Activated CD4-positive, alpha-beta T cell treated with anti-CD3 and anti-CD28 coated beads, Interleukin-2, amount 10 ng/mL, durations not matched to agents 24 days and 14 days (primary cell): ENCODE data around the gene PSMC3. TPM values are rescaled to one million over a fixed set of nuclear protein-coding genes. Genes with fewer than 3 reads are reported as not detected.

Experiments
- DNase-seq: peaks from one replicate; pipeline ENCODE4 v3.0.0; 2022
- H3K27ac Mint-ChIP-seq: one replicate; pipeline ENCODE4 v1.8.0; 2022; ENCODE audit warnings: mild to moderate bottlenecking, mixed read lengths
- H3K27me3 Mint-ChIP-seq: one replicate; pipeline ENCODE4 v1.8.0; 2022; ENCODE audit warnings: mixed read lengths
- H3K36me3 Mint-ChIP-seq: one replicate; pipeline ENCODE4 v1.8.0; 2022; ENCODE audit warnings: low read depth, mild to moderate bottlenecking, mixed read lengths
- H3K4me1 Mint-ChIP-seq: one replicate; pipeline ENCODE4 v1.8.0; 2021; ENCODE audit warnings: mixed read lengths
- H3K4me3 Mint-ChIP-seq: one replicate; pipeline ENCODE4 v1.8.0; 2022; ENCODE audit warnings: mild to moderate bottlenecking, moderate library complexity, mixed read lengths
- H3K9me3 Mint-ChIP-seq: one replicate; pipeline ENCODE4 v1.8.0; 2021; ENCODE audit warnings: mixed read lengths
- intact Hi-C: fragments of 100-400 bp; cut with micrococcal nuclease; formaldehyde crosslinking; loops from one replicate; pipeline ENCODE4 v1.15.1; 2023
- total RNA-seq: library from RNA; stranded (reverse); gene quantifications from 2 replicates; pipeline ENCODE4 v1.2.3, GENCODE V29; 2022

Gene PSMC3
- total RNA-seq, 1 donor from 2014 or later: 234 TPM

DNA sequence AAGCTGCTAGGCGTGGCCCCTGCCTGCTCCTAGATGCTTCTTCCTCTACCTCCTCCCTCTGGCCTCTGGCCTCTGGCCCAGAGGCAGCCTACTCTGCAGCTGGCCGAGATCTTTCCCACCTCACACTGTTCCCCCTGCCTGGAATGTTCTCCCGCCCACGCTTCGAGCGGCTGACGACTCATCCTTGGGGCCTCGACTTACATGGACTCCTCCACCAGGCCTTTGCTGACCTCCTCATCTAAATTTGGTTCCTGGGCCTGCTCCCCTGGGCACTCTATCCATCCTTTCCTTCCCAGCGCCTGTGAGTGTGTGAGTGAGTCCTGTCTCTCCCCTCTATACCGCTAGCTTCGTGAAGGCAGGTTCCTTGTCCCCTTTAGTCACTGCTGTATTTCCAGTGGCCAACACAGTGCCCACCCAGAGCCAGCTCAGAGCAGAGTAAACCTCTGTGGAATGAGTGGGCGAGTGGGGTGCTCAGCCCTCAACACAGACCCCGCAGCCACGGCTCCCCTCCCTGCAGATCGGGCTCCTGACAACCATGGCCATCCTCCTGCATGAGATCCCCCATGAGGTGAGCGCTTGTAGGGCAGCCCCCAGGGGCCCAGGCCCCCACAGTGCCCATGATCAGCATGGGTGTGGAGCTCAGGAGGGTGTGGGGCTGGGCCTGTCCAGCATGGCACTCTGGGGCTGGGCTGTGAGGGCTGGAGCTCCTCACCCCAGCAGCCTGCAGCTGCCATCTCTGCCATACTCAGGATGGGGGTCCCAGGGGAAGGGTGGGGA lies 12.1 kb downstream of the PSMC3 start:
- Mint-ChIP-seq H3K4me3 (no peak overlapping the region), H3K27ac (peak overlapping the region; percentile 38), H3K9me3 (no peaks in the 10 kb centered on the region), H3K36me3 (peaks cover 31% of the 10 kb centered on the region), H3K4me1 (peaks cover 2% of the 10 kb centered on the region), H3K27me3 (no peaks in the 10 kb centered on the region)
- intact Hi-C loops: no loop called here
- no peak for DNase-seq

DNA sequence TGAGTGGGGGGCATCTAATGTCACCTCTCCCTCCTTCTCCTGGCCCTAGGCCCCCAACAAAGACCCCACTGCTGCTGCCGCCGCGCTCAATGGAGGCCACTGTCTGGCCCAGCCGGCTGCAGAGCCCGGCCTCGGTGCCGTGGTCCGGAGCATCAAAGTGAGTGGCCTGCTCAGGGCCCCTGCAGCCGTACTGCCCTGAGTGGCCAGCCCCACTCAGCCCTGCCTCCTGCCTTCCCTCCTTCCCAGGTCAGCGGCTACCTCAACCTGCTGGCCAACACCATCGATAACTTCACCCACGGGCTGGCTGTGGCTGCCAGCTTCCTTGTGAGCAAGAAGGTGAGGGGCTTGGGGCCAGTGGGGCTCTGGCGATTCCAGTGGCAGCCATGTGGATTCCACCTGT lies 12.9 kb downstream of the PSMC3 start:
- no peaks in the 10 kb centered on the region for H3K27me3 Mint-ChIP-seq
- DNase-seq: no peak
- H3K27ac Mint-ChIP-seq: no peak overlapping the region
- intact Hi-C loops: no loop called here
- no peaks in the 10 kb centered on the region for H3K9me3 Mint-ChIP-seq
- peaks cover 6% of the 10 kb centered on the region for H3K4me1 Mint-ChIP-seq
- H3K36me3 Mint-ChIP-seq: peaks cover 27% of the 10 kb centered on the region
- no peak overlapping the region for H3K4me3 Mint-ChIP-seq

DNA sequence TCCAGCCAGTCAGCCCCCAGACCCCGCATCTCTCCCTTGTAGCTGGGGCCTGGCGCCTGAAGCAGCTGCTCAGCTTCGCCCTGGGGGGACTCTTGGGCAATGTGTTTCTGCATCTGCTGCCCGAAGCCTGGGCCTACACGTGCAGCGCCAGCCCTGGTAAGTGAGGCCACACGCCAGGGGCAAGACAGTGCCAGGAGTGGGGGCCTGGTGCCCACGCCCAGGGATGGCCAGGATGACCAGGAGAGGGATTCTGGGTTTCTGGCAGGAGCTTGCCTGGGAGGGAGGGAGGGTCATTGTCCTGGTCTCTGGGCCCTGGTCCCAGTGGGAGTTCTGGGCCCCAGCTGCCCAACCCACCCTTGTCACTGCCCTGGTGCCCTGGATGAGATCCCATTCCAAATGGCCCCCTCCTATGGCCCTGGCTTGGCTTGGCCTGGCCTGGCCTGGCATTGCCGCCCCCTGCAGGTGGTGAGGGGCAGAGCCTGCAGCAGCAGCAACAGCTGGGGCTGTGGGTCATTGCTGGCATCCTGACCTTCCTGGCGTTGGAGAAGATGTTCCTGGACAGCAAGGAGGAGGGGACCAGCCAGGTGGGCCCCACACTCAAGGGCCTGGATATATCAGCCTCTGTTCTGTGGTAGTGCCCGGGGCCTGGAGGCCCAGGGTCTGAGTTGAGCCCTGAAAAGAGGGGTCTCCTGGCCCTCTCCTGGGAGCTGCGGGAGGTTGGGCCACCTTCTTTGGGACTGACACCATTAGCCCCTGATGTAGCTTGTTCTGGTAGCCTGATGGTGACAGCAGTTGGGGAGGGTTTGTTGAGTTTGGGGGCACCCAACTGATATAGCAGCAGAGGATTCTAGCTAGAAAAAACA lies 14.1 kb downstream of the PSMC3 start:
- DNase-seq: peak; percentile 90
- Mint-ChIP-seq H3K36me3 (peaks cover 19% of the 10 kb centered on the region), H3K27me3 (no peaks in the 10 kb centered on the region), H3K9me3 (no peaks in the 10 kb centered on the region), H3K27ac (no peak overlapping the region), H3K4me3 (no peak overlapping the region), H3K4me1 (peaks cover 13% of the 10 kb centered on the region)
- intact Hi-C loops: no loop called here

DNA sequence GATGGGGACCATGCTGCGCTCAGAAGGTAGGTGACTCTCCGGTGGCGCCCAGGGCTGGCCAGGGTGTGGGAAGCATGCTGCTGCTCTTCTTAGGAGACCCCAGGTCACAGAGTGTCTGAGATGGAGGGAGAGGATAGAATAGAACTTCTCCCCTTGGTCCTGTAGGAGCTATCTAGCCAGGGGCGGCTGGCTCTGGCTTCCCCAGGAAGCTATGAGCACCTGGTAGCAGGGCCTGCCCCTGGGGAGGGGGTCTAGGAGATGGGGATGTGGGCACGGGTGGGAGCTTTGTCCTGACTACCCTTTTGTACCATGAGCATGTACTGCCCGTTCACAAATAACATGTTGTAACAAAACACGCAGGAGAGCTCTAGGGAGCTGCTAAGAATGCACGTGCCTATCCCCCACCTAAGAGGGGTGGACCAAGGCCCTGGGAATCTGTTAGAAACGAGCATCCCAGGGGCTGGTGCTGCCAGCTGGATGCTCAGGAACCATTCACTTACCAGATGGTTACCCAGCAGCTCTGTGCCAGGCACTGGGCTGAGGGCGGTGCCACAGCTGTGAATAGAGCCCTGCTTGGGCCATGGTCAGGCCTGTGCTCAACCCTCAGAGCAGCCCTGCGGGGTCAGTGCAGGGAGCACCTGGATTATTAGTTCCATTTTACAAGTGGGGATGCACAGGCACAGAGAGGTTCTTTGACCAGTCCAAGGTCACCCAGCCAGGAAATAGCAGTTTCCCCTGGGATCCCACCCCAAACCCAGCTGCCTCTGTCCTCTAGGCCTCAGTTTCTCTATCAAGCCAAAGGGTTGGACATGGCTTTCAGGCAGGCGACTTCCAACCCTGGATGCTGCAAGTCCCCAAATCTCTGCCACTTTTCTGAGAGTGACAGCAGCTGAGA lies 15.6 kb downstream of the PSMC3 start:
- H3K27me3 Mint-ChIP-seq: no peaks in the 10 kb centered on the region
- H3K9me3 Mint-ChIP-seq: no peaks in the 10 kb centered on the region
- intact Hi-C loops: no loop called here
- H3K36me3 Mint-ChIP-seq: peaks cover 16% of the 10 kb centered on the region
- H3K4me1 Mint-ChIP-seq: peaks cover 17% of the 10 kb centered on the region
- no peak for DNase-seq
- H3K27ac Mint-ChIP-seq: peak overlapping the region; percentile 40
- no peak overlapping the region for H3K4me3 Mint-ChIP-seq

DNA sequence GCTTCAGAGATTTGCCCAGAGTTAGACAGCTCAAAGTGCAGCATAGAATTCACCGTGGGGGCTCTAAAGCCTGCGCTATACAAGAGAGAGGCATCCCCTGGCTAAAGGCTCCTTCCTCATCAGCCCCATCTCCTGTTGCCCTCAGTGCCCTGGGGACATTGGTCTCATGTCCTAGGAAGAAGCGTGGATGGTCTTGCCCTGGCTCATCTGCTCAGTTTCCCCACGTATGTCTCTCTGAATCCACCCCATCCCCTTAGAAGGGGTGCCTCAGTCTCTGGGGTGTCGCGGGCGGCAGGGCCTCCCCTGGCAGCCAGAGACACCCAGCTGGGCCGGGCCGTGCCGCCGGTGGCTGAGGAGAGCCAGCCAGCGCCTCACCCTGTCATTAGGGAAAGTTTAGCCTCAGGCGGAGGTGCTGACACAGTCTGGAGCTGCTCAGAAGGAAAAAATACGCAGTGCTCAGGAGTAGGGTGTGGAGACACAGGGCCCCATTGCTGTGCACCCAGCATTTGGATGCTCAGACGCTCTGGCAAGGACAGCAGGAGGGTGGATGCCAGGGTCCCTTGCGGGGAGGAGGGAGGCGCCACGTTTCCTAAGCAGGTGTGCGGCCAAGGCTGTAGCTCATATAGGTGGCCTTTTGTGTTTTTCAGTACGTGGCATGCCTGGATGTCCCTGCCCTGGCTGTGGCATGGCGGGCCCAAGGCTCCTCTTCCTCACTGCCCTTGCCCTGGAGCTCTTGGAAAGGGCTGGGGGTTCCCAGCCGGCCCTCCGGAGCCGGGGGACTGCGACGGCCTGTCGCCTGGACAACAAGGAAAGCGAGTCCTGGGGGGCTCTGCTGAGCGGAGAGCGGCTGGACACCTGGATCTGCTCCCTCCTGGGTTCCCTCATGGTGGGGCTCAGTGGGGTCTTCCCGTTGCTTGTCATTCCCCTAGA lies 16.5 kb downstream of the PSMC3 start:
- Mint-ChIP-seq H3K4me1 (peaks cover 19% of the 10 kb centered on the region), H3K27ac (peak overlapping the region; percentile 97), H3K9me3 (no peaks in the 10 kb centered on the region), H3K36me3 (peaks cover 12% of the 10 kb centered on the region), H3K4me3 (peak overlapping the region; percentile 97), H3K27me3 (no peaks in the 10 kb centered on the region)
- DNase-seq: no peak
- intact Hi-C loops: no loop called here

DNA sequence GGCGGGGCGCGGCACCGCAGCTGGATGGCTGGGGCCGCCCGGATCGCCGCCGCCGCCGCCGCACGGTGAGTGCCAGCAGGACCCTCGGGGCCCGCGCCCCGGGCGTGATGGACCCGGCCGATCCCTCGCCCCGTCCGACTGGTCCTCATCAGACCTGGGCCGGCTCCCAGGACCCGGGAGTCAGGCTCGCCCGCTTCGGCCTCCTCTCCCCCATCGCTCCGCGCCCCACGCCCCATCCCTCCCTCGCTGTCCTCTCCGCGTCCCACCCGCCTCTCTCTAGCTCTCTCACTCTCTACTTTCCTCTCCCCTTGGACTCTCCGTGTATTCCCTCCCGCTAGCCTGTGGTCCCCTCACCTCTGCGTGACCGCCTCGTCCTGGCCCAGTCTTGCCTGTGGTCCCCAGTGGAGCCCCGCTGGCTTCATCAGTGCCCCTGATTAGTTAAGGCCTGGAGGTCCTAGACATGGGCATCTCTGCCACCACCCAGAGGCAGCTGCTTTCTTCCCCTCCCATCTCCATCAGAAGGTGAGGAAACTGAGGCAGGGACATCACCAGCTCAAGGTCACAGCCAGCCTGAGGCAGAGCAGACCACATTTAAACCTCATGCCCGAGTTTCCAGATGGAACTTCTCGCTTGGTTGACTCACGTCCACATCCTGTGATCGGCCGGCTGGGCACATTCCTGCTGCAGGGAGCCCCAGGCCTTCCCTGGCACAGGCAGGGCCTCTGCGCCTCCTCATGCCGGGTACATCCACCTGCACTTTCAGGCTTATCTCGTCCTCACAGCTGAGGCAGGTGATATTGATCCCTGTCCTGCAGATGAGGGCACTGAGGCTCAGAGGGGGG lies 17.4 kb downstream of the PSMC3 start:
- Mint-ChIP-seq H3K9me3 (no peaks in the 10 kb centered on the region), H3K4me1 (peaks cover 19% of the 10 kb centered on the region), H3K4me3 (peak overlapping the region; percentile 97), H3K27ac (peak overlapping the region; percentile 97), H3K27me3 (no peaks in the 10 kb centered on the region), H3K36me3 (peaks cover 6% of the 10 kb centered on the region)
- no peak for DNase-seq
- intact Hi-C loops: loop anchor here (1.0 kb wide), 4 partner anchors 17 to 232 kb away; partner anchors contain the start of gene PSMC3

DNA sequence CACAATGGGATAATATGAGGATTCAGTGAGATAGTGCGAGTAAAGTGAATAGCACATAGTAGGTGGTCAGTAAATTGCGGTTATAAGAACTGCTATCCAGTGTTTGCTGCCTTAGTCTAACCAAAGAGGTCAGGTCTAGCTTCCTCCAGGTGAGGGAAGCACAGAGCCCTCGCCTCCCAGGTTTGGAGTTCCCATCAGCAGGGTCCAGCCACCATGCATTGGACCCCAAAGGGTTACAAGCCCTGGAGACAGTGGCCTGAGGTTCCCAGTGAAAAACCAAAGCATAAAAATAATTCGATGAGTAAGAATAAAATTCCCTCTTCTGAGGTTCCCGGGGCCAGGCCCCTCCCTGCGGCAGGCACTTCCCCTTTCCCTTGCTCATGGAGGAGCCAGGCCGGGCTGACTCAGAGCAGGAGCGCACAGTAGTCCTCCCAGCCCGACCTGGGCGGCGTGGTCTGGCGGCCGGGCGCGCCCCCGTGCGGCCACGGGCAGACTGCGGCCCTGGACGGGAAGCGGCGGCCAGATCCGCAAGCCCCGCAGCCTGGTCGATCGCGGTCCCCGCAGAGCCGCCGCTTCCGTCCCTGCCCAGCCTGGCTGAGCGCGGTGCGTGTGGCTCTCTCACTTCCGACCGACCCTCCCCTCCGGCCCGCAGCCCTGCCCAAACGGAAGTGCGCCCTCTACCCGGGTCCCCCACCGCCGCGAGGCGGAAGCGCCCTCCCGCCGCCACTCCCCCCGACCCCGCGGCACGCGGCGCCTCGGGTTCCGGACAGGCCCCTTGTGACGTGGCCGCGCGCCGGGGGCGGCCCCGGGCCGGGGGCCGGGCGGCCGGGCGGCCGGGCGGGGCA lies 18.3 kb downstream of the PSMC3 start, which contains the start of gene SLC39A13:
Gene SLC39A13, plus strand, starts transcription at position 845 of the 845 bp plus-strand sequence. CDS start 1,505 bp downstream, outside the sequence.
- intact Hi-C loops: loop anchor here (1.0 kb wide), 4 partner anchors 18 to 231 kb away; partner anchors contain the start of gene PSMC3
- Mint-ChIP-seq H3K4me1 (peaks cover 19% of the 10 kb centered on the region), H3K9me3 (no peaks in the 10 kb centered on the region), H3K27ac (peak within 1 kb of the TSS; percentile 97), H3K36me3 (peaks cover 2% of the 10 kb centered on the region), H3K4me3 (peak within 1 kb of the TSS; percentile 97), H3K27me3 (no peaks in the 10 kb centered on the region)
- peak; percentile 98 for DNase-seq

- intact Hi-C loops: no loop called here
- peak overlapping the region; percentile 95 for H3K4me3 Mint-ChIP-seq
- H3K27ac Mint-ChIP-seq: peak overlapping the region; percentile 95
- H3K27me3 Mint-ChIP-seq: no peaks in the 10 kb centered on the region
- peaks cover 19% of the 10 kb centered on the region for H3K4me1 Mint-ChIP-seq
- H3K9me3 Mint-ChIP-seq: no peaks in the 10 kb centered on the region
- no peak for DNase-seq
- H3K36me3 Mint-ChIP-seq: peaks cover 2% of the 10 kb centered on the region
Measured at GRCh38 chr11:47406896-47407745, 19.1 kb downstream of the PSMC3 start.

- Mint-ChIP-seq H3K27me3 (no peaks in the 10 kb centered on the region), H3K4me3 (no peak overlapping the region), H3K36me3 (no peaks in the 10 kb centered on the region), H3K27ac (no peak overlapping the region), H3K4me1 (peaks cover 21% of the 10 kb centered on the region), H3K9me3 (no peaks in the 10 kb centered on the region)
- intact Hi-C loops: no loop called here
- DNase-seq: no peak
Measured at GRCh38 chr11:47403571-47403970, 22.7 kb downstream of the PSMC3 start.

- H3K36me3 Mint-ChIP-seq: no peaks in the 10 kb centered on the region
- H3K9me3 Mint-ChIP-seq: no peaks in the 10 kb centered on the region
- H3K4me1 Mint-ChIP-seq: peaks cover 21% of the 10 kb centered on the region
- DNase-seq: no peak
- no peaks in the 10 kb centered on the region for H3K27me3 Mint-ChIP-seq
- no peak overlapping the region for H3K4me3 Mint-ChIP-seq
- intact Hi-C loops: no loop called here
- H3K27ac Mint-ChIP-seq: no peak overlapping the region
Measured at GRCh38 chr11:47403135-47403534, 23.1 kb downstream of the PSMC3 start.
